Activated T-cell treated with anti-CD3 and anti-CD28 coated beads for 48 hours (primary cell): ENCODE measurements around the gene ADPRM.
A peak's percentile ranks its signal among the peaks of the same experiment; 100 is the strongest.
"Not testable (repeated sequence)": the region's sequence is repeated elsewhere in the genome, so short reads cannot be mapped to it uniquely, and the experiment has no call there.

ENCODE experiments used
- DNase-seq: peaks from one replicate; pipeline ENCODE4 v3.0.0-alpha.2; 2020; ENCODE audit warnings: low read depth

The ADPRM gene, protein sequence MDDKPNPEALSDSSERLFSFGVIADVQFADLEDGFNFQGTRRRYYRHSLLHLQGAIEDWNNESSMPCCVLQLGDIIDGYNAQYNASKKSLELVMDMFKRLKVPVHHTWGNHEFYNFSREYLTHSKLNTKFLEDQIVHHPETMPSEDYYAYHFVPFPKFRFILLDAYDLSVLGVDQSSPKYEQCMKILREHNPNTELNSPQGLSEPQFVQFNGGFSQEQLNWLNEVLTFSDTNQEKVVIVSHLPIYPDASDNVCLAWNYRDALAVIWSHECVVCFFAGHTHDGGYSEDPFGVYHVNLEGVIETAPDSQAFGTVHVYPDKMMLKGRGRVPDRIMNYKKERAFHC

DNA sequence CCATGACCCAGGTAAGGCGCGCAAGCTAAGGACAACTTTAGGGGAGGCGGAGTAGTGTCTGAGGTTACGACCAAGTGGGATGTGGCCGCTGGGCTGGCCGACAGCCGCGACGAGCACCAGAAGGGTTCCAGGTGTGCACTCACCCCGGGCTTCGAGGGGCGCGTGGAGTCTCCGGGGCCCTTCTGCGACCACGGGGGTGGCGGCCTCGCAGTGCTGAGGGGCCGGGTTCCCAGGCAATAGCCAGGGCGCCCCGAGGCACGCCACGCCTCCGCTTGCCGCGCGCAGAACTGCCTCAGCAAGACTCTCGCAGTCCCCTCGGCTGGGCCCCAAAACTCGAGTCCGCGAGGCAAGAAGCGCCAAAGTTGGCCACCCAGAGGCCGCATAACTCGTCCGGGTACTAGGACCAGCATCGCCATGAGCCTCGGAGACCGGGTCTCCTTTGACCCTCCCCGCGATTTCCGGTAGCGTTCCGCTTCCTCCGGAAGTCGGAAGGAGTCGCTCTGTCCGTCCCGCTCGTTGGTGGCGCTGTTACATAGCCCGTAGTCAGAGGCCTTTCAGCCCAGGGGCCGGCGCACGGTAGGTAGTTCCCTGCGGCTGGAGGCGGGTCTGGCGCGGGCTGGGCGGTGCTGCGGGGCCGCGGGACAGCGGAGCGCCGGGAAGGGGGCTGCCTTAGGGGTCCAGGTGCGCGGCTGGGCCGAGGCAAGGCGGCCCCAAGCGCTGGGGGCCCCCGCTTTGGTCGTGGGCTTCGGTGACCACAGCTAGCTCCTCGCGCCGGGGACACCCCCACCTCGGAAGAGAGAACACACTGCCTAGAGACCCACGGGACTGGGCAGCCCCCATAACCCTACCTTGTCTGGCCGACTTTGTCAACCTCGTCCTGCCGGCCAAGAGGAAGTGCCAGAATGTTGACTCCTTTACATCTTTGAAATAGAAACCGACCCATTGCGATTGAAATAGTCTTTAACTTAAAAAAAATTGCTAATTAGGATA is at the start of gene ADPRM, which contains the start of gene SCO1:
TSS of gene ADPRM (plus strand) at position 503 of the 990 bp plus-strand sequence. CDS start 7,333 bp downstream, outside the sequence.
TSS of gene SCO1 (minus strand) at position 442 of the 990 bp plus-strand sequence. CDS start at position 416, 26 bp downstream.
- DNase-seq: peak; percentile 87

DNA sequence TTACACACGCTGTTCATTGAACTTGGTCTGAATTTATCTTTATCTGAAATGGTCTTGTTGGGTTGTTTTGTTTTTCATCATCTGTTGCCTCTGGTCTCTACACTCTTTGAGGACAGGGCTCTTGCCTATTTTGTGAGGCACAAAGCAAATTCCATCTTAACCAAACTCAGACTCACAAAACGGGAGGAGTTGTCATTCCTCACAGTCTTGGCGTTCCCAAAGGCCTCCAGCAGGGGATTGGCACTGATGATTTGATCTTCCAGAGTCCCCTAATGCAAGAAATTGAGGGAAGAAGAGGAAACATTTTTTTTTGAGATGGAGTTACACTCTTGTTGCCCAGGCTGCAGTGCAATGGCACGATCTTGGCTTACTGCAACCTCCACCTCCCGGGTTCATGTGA is 49.0 kb upstream of the ADPRM start:
- DNase-seq: no peak

DNA sequence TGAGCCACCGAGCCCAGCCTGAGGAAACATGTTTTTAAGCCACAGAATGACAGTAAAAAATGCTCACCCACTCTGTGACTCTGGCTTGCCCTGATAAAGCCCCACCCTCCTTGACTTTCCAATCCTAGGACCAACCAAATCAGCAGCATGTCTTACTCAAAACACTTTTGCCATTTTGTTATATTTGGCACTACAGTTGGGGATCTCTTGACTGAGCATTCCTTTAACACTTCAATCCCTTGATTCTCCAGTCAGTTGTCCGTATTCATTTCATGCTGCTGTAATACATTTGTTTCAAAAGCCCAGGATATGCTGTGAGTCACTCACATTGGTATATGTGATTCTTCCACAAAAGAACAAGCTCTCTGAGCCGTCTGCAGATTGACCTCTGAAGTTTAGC is 48.4 kb upstream of the ADPRM start:
- DNase-seq: no peak

DNA sequence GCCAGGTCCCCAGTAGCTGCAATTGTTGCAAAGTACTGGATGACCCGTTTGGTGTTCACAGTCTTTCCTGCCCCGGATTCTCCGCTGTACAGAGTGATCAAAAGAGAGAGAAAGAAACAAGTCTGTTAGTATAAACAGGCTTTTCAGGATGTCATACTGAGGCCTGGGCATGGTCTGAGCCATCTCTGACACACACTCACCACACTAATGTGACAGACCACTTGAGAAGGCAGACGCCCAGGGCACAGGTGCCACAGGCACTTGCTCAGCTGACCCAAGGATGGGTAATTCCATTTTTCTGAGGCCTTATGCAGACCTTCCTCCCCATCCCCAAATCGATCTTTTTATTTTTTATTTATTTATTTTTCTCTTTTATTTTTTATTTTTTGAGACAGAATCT is 47.8 kb upstream of the ADPRM start:
- no peak for DNase-seq

DNA sequence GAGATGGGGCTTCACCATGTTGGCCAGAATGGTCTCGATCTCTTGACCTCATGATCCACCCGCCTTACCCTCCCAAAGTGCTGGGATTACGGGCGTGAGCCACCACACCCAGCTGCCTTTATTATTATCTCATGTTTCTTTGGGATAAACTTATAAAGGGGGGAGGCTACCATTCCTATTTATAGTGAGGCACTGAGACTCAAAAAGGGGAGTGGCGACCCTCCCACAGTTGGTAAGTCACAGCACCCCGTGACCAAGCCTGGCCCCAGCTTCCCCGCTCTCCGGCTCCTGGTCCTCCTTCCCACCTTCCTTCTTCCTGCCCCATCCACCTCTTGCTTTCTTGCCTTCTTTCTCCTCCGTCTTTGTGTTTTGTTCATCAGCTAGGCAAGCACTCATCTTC is 45.5 kb upstream of the ADPRM start:
- DNase-seq: no peak

DNA sequence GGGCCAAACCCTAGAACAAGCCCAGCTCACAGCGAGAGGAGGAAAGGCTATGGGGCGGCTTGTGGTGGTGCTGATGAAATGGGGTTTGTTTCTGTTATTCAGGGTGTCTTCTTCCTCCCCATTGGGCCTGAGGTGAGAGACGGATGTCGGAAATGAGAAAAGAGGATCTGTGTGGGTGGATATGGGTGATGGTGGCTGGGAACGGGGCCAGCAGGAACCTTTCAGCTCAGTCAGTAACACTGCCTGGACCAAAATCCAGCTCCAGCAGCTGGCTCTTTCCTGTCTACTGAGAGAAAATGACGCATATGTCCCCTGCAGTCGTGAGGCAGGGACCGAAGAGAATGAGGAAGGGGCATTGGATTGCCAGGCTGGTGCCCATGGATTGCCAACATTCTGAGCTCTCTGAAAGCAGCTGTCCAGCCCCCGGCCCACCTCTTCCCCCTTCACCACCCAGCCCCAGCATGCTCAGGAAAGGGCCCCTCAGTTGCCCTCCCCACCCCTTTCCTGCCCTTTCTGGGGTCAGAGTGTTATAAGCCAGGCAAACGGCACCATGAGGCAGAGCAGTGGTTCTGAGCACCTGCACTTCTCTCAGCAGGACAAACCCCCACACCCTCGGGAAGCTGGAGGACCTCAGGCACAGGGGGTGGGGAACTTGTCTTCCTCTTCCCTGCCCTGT is 44.3 kb upstream of the ADPRM start:
- DNase-seq: peak; percentile 6

DNA sequence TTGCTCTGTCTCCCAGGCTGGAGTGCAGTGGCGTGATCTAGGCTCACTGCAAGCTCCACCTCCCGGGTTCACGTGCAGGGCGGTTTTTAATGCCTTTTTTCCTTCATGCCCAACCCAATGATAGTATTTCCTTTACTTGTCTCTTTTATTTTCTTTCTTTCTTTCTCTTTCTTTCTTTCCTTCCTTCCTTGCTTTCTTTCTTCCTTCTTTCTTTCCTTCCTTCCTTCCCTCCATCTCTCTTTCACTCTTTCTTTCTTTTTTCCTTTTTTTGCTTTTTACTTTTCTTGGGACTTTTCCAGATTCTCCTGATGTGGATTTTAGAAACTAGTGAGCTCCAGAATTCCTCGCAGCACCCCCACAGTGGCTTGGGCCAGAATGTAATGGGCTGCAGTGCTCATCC is 43.4 kb upstream of the ADPRM start:
- DNase-seq: no peak

DNA sequence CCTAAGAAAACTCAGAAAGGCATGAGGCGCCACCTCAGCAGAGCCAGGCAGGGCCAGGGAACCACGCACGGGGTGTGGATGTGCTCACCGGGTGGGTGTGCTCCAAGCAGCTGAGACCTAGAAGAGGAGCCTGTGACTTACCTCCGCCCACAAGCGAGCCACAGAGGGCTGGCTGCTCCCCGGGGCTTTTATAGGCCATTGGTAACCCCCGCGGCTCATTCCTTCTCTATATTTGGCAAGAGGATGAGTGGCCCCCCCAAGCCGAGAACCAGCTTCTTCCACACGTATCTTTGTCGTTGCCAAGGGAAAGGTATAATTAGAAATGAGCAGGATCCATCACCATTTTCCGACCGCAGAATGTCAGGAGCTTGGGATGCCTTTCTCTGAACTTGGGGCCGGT is 40.2 kb upstream of the ADPRM start, which contains the start of gene MYH3:
TSS of gene MYH3 (minus strand) at position 162 of the 400 bp plus-strand sequence. CDS start 2,245 bp downstream, outside the sequence.
- no peak for DNase-seq

DNA sequence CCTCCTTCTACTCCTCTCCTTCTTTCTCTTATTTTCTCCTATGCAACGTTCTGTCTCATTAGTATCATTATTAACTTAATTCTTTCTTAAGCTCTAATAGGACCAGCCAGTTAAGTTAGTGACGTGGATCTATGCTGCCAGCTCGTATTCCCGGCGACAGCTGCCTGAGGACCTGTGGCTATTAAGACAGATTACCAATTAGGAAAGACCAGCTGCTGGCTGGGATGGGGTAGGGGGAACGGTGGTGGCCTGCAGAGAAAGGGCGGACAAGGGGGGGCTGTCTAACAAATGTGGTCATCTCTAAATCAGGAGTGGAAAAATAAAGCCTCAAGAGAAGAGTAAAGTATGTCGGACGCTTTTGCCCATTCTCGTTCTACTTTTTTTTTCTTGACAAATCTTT is 39.5 kb upstream of the ADPRM start:
- no peak for DNase-seq

DNA sequence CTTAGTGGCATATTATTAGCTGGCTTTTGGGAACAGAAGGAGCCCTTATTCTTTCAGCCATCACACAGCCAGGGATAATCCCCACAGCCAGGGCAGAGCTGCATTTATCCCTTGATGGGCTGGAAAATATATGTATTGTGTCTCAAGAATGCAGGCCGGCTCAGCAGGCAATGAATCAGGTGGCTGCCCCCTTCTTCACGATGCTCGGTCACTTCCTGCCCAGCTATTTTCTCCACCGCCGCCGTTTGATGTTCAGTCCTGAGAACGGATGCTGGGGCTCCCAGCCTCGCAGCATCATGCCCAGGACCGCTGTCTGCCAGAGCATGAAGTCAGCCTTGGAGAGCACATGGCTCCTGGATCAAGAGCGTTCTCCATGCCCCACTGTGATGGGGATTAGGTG is 36.0 kb upstream of the ADPRM start:
- no peak for DNase-seq

DNA sequence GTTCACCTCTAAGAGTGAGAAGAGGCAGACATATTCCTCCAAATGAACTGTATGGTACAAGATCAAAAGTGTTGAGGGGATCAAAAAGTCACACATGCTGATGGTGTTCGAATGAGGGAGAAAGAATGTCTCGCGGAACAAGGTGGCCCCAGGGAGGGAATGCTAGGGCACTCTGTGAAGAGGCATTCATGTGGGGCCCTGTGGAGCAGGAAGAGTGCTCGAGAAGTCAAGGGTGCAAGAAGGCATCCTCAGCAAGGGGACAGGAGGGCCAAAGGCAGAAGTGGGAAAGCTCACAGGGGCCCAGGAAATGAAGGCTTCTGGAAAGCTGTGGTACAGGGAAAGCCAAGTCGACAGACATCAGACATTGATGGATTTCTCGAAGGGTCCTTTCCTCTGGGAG is 34.2 kb upstream of the ADPRM start:
- no peak for DNase-seq

DNA sequence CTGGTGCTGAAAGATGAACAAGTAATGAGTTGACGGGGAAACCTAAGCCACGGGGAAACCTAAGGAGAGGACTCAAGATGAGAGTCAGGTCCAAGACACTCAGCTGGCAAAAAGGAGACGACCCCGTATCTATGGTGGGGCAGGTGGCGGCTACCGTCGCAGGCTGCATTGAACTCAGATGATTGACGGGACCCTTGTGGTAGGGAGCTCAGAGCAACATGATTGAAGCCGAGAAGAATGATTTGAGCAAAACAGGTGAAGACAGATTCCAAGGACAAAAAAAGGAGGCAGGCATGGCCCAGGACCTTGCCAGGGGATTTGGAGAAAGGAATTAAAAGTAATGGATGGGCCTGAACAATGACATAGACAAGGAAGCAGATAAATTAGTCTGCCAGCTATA is 32.8 kb upstream of the ADPRM start:
- no peak for DNase-seq

DNA sequence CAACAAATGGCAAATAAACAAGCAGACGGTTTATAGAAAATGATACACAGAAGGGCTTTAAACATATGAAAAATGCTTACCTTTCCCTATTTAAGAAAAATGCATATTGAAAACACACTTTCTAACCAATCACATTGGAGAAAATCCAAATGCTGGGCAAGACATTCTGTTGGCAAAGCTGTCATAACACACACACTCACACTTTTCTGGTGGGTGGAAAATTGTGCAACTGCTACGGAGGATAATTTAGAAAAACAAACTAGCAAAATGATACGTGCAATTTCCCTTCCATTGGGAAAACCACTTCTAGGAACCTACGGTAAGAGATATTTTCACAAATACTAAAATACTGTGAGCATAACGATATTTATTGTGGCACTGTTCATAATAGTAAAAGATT is 30.5 kb upstream of the ADPRM start:
- DNase-seq: no peak

DNA sequence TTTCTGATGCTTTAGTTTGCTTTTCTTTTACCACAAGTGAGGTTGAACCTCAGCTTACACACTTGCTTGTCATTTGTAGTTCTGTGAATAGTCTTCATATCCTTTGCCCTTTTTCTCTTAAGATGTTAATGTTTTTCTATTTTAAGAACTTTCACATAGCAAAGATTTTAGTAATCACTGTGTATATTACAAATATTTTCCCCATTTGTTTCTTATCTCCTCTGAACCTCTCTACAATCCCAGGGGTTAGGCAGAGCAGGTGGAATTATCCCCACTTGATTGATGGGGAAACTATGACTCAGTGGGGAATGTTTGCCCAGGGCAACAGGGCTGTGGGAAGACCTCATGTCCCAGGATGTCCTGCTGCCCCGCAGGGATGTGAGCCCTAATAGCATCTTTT is 28.6 kb upstream of the ADPRM start:
- DNase-seq: no peak

DNA sequence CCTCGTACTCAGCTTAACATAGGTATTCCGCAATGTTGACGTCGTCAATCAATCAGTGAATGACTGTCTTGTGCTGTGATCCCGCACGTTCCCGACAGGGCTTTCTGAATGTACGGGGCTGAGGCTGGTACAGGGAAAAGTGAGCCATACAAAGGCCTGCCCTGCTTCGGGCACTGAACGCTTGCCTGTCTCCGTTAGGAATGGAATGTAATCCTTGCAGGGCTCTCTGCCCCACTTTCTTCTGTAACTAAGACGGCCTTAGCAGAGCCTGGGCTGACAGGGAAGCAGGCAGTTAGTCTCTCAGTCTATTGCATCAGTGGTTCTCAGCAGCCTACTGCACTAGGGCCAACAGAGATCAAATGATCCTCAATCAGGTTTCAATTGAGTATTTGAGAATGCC is 24.1 kb upstream of the ADPRM start:
- DNase-seq: no peak

DNA sequence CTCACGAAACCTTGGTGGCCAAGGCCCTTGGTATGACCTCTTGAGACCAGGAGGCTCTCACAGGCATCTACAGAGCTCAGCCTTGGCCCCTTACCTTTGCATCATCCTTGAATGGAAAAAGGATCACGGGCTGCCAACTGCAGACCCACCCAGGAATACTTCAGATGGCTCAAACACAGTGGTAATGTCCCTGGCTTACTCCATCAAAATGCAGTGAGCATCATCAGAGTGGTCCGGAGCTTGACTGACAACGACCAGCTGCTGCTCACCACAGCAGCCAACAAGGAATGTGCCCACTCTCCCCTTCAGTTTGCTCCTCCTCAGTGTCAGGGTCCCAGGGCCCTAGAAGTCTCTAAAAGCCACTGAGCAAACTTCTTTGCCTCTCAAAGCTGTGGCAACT is 22.7 kb upstream of the ADPRM start:
- no peak for DNase-seq

DNA sequence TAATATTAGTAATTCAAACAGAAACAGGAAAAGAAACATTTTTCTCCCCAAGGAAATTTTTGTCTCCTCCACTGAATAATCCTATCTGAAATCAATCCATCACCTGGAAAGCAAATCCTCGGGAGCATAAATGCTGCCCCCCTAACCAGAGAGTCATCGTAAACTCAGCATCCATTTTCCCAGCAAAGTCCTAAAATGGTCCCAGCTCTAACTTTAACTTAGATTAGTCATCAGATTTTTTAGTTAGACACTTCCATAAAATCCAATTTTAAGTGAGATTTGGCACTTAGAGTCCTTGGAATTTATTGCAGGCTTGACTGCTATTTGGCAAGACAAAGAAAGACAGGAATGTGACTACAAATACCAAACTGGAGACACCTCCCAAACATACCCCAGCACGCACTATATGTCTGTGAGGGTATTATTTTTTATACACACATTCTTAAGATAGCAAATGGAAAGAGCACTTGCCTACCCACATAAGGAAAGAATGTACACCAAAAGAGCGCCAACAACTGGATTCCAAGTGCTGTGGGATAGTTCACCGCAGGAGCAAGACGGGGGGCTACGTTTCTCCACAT is 15.4 kb upstream of the ADPRM start:
- no peak for DNase-seq

DNA sequence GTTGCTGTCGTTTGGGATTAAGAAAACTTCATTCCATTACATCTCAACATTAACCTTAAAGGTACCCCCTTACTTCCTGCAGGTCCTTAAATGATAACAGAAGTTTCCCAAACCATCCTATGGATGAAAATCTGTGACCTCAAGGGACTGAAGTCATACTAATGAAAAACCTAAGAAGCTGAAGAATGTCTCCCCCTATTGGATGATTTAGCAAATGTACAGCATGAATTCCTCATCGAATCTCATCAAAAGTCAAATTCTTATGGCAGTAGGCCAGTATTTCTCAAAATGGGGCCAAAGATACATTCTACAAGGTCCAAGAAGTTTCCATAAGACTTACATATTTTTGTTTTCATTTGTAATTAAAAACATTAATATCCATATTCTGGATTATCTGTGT is 13.5 kb upstream of the ADPRM start:
- no peak for DNase-seq

DNA sequence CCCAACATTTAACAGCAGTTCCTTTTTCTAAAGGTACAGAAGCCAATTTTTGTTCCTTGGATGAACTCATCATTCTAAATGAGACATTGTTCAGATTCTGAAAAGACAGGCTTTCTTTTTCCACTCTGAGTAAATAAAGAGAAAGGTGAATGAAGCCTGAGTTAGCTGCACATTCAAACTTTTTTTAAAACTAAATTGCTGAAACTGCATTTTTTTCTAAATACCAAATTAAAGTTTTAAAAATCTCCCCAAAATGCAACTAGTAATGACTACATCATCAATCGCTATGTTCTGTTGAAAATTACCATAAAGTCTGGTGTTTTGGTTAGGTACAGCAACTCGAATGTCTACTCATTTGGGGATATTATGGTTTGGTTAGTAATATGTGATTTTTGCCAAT is 9.9 kb upstream of the ADPRM start:
- no peak for DNase-seq

DNA sequence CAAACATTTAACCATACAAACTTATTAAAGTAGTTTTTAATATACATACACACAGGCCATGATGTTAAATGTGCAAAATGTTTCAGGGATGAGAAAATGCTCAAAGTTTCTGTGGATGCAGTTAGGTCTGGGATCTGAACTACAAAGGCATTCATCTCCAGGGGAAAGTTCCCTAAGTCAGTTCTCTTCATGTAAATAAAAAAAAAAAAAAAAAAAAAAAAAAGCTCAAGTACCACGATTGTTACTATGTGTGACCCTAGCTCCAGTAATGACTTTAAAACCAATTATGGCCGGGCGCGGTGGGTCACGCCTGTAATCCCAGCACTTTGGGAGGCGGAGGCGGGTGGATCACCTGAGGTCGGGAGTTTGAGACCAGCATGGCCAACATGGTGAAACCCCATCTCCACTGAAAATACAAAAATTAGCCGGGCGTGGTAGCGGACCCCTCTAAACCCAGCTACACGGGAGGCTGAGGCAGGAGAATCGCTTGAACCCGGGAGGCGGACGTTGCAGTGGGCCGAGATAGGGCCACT is 1.5 kb upstream of the ADPRM start:
- not testable (repeated sequence) for DNase-seq

DNA sequence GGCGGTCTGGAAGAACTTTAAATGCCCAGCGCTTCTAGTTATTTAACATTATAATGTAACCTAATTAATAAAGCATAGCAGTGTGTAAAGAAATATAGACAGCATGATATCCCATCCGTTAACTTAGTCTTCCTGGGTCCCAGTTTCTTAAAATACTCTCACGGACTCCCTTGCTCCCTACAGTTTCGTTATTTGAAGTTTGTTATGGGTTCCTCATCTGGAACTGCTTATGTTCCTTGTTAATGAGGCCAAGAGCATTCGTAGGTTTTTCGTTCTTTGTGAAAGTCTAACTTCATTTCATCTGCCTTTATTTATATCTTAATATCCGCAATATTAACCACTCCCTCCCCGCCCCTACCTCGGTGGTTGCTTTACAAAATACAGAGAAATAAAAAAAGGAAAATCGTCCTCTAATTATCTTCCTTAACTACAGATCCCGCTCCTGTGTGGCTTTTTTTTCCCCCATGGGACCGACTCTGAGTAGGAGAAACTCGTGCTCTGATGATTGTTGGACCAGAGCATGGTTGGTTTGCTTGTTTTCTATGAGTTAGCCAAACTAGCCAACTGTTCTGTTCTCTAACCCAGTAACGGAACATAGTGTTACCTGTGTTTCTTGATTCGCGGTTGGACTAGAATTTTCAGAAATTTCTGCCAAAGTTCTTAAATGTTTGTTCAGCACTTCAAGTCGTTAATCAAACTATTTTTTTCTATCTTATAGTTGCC is 863 bp downstream of the ADPRM start:
- DNase-seq: no peak
